HG03064 (cell line): ENCODE data around the gene GALNT9.

Experiments
- ATAC-seq: cut with Tn5 transposase; IDR thresholded peaks from one replicate; pipeline ENCODE4 v1.9.1; 2021; ENCODE audit warnings: low read depth; ENCODE audit not compliant: unreplicated experiment

The GALNT9 gene

DNA sequence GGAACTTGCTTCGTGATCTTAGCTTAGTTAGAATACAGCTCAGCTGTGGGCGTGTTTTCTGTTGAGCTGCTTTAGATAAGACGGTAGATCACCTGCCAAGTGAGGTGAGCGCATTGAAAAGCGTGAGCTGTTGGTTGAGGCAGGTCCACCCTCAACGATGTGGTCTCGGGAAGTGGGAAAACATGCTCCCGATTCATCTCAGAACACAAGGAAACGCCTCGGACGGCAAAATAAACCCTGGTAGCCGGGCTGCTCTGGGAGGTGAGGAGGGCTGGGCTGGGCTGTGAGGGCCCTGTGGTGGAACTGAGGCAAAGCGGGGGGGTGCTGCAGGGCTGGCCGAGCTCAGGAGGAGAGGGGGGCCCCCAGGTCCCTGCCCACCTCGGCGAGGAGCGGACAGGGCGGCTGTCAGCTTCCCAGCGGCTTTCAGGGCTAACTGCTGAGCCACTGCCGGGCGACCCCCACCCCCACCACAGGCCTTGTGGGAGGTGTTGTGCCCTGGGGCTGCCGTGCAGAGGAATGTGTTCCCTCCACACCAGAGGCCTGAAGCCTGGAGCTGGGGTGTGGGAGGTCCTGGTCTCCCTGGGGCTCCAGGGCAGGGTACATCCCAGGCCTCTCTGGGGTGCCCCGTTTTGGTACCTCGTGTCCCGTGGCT, 154.4 kb downstream of the GALNT9 start:
- ATAC-seq = no peak

DNA sequence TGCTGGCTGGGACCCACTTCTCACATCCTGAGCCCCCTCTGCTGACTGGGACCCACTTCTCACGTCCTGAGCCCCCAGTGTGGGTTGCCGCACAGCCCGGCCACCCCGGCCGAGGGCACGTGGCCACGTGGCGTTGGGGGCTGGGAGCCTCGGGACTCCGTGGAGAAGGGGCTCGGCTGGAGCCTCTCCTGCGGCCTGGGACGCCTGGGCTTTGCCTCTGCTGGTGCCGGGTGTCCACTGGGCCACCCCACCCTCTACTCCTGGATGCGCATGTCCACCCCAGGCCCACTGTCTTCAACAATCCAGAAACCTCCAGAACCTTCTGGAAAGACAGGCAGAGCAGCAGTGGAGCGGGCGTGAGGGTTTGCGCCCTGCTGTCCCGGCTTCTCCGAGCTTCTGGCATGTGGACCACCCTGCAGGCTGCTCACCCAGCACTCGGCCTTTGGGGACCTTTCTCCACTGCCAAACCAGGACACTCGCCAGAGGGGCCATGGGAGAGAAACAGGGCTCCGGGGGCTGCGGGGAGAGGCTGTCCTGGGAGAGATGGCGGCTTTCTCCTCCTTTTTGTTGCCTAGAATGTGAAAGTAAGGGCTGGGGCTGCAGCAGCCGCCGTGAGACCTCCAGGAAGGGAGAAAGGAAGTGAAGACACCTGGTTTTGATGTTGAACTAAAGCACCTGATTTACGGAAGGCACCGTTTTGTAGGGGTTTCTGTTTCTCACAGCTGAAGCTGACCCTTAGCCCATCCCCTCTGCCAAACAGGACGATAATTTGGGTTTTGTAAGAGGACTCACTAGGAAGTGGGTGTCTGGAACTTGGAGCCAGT, 155.2 kb downstream of the GALNT9 start:
- no peak for ATAC-seq

DNA sequence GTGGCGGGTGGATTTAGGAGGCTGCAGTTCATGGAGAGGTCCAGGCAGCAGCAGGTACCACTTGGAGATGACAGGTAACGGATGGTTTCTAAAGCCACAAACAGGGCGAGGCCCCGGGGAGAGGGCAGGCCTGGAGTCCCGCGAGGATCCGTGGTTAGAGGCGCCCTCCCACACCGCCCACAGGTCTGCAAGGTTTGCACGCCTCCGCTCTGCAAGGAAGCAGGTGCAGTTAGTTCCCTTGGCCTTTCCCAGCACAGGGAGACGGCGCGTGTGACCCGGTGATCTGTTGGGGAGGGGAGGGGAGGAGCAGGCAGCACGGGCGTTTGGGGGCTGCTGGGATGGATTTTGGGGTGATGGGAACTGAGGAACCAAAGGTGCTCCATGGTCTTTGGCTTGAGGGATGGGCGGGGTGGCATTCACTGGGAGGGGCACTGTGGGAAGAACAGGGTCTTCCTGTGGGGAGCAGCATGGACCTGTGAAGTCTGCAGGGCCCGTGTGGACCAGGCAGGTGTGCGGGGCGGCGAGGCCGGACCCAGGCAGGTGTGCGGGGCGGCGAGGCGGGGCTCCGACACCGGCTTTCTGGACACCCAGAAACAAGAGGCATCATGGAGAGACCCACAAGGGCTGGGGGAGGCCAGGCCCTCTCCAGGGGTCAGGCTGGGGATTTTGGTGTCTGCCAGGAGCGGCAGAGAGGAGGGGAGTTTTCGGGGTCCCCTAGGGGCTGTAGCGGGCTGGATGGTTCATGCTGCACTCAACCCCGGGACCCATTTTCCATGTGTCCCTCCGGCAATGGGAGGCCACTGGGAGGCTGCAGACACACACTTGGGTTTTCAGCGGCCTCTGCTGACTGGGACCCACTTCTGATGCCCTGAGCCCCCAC, 156.0 kb downstream of the GALNT9 start:
- no peak for ATAC-seq

DNA sequence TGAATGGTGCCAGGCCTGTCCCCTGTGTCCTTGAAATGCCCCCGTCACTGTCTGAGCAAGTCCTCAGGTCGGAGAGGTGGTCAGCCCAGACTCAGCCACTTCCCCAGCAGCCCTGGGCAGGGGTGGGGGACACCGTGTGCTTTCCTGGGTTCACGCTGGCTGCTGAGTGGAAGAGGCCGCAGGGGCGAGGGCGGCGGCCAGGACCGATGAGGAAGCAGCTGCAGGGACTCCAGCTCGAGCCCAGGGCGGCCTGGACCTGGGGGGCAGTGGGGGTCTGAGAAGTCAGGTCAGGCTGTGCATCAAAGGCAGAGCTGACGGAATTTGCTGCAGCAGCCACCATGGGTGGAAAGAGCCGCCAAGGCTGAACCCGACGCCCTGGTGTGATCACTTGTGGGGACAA, 156.8 kb downstream of the GALNT9 start:
- no peak for ATAC-seq

DNA sequence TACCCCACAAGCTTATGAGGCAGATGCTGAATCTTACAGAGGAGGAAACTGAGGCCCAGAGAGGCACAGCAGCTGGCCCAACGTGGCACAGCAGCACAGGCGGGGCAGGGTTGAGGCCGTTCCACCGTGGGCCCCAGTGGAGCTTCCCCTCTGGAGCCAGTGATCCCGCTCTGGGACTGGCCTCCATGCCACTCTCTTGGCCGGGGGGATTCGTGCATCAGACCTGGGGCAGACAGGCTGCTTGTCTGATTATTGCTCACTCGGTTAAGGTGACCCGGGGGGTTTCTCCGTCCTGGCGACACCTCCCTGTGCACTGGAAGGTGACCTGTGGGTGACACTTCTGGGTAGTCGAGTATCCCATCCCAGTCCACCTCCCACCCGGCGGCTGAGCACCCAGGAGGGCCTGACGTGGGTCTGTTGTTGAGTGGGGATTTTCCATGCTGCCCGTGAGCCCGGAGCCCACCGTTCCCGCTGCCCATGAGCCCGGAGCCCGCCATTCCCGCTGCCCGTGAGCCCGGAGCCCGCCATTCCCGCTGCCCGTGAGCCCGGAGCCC, 157.3 kb downstream of the GALNT9 start:
- ATAC-seq = no peak

DNA sequence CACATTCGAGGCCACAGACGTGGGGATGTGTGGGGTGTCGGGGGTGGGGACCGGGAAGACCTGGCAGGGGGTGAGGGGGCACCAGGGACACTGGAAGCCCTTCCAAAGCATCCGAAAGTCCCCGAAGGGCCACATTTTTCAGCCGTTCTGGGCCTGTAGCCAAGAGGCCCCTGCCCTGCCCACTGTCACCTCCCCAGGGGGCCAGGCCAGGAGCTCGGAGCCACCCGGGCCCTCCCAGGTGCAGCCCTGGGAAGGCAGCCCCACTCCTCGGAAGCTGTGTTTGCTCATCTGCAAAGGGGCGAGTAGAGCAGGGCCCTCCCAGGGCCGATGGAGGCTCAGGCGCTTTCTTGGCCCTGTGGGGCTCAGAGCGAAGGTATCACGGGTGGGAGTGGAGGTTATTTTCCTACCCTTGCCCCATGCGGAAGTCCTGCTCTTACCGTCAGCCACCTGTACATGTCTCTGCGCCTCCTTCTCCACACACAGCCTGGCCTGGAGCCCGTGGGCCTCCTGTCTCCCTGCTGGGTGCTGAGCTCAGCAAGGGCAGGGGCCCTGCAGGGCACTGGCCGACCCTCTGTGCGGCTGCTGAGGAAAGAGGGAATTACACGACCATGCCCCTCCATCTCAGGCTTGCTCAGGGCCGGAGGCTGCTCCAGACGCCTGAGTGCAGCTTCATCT, 158.0 kb downstream of the GALNT9 start:
- ATAC-seq = no peak

DNA sequence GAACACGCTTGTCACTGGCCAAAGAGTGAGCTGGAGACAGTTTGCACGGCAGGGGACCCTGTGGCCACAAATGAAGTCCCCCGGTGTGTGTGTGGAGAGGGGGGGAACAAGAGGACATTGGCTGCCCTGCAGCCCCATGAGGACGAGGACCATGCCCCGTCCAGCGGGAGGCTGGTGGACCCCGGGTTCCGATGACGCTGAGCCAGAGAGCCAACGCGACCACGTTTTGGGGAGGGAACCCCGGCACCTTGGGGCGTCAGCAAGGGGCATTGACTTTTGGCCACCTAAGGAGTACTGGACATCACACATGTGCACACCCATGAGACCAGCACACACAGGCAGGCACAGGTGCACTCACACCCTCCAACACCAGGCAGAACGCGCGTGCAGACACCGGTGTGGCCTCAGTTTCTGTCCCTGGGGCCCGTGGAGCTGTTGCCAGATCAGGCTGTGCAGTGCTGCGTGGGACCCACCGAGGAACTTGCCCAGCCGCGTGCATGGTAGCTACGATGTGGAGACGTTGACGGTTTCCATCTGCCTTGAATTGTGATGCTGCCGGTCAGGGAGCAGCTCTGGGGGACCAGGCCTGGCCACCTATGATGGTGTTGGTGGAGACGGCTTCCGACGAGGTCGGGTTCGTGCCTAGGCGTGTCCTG, 158.6 kb downstream of the GALNT9 start:
- ATAC-seq = no peak

DNA sequence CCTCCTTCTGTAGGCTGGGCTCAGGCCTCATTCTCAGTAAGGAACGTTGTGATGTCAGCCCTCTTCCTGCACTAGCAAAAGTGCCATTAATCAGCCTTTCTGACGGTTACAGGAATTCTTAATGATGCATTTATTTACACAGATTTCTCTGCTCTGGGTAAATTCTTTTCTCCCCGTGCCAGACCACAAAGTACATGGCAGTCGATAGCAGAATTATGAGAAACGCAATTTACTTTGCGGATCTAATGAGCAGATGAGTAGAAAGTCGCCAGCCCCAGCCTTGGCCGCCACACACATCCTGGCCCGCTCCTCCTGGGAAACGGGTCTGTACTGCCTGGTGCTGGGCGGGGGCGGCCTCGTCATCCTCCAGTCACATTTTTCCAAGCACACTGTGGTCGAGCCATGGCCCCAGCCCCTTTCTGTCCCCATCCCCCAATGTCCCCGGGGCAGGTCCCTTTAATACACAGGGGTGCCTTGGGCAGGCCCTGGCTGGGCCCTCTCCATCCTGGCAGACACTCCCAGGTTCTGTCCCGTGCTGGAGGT, 159.2 kb downstream of the GALNT9 start:
- ATAC-seq = no peak

DNA sequence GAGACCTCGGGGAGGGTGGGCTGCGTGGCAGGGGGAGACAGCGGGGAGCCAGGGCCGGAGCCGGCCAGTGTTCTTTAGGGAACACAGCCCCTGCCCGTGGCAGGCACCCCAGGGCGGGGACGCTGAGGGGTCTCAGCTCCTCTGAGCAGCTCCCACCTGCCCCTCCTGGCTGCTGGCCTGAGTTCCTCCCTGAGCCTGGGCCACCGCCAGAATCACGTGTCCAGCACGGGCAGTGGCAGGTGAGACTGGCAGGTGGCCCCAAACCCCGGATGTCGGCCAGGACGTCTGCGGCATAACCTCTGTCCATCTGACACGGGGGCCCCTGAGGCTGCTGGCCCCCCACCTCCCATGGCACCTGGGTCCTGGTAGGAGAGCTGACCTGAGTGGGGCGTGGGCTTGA, 160.0 kb downstream of the GALNT9 start:
- no peak for ATAC-seq

DNA sequence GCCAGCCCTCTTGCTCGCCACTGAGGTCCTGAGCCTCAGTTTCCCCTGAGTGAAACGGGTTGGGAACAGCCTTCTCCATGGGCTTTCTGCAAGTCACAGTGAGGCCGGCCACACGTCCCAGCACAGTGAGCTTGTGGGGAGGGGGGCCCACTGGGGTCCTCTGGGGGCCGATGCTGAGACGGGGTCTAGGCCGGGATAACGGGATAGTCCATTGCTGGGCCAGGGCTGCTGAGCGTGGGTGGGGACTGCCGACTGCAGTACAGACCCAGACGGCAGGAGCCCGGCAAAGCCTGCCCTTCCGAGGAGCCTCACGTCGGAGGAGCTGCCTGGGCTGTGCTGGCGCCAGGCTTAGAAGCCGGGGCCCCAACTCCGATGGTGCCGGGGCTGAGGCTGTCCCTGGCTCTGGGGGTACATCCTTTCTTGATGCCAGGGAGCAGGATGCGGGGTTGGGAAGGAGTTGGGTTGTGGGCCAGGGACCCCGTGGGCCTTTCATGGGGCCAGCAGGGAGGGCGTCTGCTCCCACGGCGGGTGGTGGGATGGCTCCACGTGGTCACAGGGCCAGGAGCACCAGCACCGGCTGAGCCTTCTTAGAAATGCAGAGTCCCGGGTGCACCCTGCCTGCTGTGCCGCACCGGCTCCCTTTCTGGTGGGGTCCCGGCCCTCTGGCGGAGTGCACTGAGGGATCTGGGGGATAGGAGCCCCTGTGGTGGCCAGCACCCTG, 160.9 kb downstream of the GALNT9 start:
- ATAC-seq = no peak

DNA sequence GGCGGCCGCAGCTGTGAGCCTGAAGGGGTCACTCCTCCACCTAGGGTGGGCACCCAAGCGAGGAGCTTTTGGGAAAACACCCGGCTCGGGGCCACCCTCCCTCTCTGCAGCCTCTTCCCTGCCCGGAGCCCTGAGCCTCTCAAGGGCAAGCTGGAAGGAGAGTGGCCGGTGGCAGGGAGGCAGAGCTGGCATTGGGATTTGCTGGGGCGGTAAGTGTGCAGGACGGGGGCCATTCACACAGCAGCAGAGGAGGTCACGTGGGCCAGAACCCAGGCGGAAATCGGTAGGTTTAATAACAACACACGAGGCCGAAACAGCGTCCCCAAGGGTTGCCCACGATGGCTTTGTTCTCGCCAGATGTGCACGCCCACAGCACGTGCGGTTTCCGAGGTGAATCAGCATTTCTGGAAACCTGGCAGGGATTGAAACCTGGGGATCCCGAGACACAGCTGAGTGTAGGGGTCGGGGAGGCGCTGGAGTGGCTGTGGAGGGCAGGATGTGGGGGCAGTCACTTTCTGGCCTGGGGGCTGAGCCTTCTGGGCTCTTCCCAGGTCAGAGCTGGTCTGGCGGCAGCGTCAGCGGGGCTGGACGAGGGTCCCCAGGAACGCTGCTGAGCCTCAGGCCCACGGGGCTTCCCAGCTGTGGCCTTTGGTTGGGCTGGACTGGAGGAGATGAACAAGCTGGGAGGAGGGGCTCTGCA, 161.6 kb downstream of the GALNT9 start:
- no peak for ATAC-seq

DNA sequence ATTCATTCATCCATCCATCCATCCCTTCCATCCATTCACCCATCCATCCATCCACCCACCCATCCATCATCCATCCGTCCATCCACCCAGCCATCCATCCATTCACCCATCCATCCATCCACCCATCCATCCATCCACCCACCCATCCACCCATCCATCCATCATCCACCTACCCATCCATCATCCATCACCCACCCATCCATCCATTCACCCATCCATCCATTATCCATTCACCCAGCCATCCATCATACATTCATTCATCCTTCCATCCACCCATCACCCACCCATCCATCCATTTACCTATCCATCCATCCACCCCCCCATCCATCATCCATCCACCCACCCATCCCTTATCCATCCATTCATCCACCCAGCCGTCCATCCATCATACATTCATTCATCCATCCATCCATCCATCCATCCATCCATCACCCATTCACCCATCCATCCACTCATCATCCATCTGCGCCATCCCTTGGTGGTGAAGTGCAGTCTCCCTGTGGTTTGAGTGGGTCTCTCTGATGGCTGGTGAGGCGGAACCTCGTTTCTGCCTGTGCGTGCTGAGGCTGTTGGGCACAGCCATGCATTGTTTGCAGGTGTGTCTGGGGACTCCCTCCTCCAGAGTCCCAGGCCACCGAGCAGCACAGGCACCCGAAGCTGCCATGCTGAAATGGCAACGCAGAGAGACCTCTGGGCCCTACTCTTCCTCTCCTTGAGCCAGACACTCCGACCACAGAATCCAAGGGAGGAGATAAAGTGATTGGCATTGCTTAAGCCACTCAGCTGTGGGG, 162.4 kb downstream of the GALNT9 start:
- ATAC-seq = no peak

DNA sequence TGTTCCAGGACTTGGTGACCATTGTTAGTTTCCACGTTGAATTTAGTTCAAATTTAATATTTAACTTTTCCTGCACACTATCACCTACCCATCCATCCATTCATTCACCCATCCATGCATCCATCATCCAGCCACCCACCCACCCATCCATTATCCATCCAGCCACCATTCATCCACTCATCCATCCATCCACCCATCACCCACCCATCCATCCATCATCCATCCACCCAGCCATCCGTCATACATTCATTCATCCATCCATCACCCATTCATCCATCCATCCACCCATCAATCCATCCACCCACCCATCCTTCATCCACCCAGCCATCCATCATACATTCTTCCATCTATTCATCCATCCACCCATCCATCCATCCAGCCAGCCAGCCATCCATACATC, 163.3 kb downstream of the GALNT9 start:
- no peak for ATAC-seq

DNA sequence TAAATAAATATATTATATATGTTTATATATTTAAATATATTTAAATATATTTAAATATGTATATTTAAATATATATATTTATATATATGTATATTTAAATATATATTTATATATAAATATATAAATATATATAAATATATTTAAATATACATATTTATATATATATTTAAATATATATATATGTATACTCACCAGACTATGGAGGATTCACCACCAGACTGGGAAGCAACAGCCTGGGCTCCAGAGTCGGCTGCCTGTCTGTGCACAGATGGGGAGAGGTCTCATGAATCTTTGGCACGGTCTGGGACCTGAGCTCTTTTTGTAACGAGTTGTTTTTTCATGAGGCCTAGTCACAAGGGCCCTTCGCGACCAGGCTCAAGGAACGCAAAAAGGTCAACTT, 163.8 kb downstream of the GALNT9 start:
- no peak for ATAC-seq

DNA sequence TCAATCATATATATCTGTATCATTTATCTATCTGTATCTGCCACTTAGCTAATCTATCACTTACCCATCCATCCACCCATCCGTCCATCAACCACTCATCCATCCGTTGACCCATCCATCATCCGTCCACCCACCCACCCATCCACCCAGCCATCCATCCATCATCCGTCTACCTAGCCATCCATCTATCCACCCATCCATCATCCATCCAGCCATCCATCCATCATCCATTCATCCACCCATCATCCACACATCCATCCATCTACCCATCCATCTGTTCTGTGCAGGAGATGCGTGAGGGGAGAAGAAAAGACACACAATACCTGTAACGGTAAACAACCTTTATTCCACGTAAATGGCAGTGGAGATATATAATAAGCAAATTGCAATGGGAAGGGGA, 165.0 kb downstream of the GALNT9 start:
- no peak for ATAC-seq

DNA sequence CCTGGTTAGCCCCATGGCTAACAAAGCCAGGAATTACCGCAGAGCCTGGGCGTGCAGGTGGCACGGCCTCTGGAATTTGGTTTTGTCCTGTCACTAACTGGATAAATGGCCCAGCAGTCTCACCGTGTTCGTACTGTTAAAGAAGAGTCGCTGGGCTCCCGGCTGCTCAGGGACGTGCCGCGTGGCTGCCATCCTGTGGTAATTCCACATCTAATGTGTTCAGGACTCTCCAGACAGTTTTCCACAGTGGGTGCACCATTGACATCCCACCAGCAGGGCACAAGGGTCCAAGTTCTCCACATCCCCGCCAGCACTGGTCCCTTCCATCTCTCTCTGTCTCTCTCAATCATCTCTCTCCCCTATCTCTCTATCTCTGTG, 165.5 kb downstream of the GALNT9 start:
- no peak for ATAC-seq

DNA sequence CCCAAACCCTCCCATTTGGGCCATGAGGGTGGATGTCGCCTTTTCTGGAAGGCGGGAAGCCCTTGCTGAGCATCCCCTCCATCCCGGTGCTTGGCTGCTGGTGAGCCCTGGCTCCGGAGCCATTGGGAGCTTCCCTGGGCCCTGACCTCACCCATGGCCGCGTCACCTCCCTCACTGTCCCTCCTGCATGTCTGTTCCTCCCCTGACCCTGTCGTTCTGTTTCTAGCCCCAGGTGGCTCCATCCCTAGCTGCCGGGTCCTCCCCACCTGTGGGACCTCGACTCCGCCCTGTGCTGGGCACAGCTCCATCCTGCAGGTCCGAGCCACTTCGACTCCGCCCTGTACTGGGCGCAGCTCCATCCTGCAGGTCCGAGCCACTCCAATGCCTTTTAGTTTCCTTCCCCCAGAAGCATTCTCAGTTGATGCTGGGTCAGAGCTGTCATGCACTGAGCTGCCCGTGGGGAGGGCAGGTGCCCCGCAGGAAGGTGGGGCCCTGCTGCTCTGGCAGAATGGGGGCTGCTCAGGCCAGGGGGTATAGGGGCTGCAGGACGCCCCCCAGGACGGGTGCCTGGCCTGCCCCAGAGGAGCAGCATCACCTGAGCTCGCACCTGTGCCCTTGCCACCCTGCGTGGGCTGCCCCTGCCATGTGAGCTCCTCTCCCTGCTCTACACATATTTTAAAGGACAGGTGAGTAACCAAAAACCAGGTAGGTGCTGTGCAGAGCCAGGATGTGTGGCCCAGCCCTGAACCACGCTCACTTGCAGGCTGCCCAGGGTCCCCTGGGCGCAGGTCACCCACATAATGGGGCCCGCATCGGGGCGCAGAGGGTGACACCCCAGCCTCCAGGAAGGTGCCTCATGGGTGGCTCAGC, 166.1 kb downstream of the GALNT9 start:
- ATAC-seq = no peak
